Neural cell (in vitro differentiated cells): ENCODE measurements around the gene TMF1.

ENCODE experiments used
- CTCF ChIP-seq: fragments of 450-650 bp; IDR thresholded peaks from 2 replicates; pipeline ENCODE4 v1.5.1; 2014; ENCODE audit warnings: antibody characterized with exemption, mild to moderate bottlenecking, moderate library complexity; ENCODE audit not compliant: poor library complexity, severe bottlenecking
- EZH2 ChIP-seq: fragments of 200-600, 300-800 bp; shearing (Covaris generic), sonication (generic); IDR thresholded peaks from 2 replicates; pipeline ENCODE4 v1.6.1; 2014; ENCODE audit warnings: antibody characterized with exemption, low read length, borderline replicate concordance, mild to moderate bottlenecking; ENCODE audit not compliant: insufficient read depth, poor library complexity, severe bottlenecking
- TAF1 ChIP-seq: IDR thresholded peaks from 2 replicates; pipeline ENCODE4 v1.6.1; 2012; ENCODE audit warnings: low read depth

DNA sequence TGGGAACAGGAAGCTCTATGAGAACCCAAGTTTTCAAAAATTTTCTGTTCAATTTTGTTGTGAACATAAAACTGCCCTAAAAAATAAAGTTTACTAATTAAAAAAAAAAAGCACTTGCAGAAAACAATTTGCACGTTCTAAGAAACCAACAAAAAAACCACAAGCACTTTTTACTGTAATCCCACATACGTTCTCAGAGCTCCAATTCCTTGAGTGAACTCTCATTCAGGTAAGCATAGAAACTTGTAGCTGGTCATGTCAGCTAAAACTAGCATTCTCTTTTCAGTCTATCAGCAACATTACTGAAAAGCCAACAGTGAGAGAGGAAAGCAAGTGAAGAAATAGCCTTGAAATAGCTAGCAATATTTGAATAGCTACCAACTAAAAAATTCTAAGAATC, 11.5 kb upstream of the TMF1 start:
- TF ChIP-seq EZH2, result no peak
- no peak for TF ChIP-seq CTCF
- no peak for TF ChIP-seq TAF1
